EL (cell line): ENCODE results near the gene OGFOD3.
A peak's percentile ranks its signal among the peaks of the same experiment; 100 is the strongest.

Experiments used
- DNase-seq: peaks from one replicate; pipeline ENCODE4 v3.0.0-alpha.2; 2016

Gene OGFOD3

DNA sequence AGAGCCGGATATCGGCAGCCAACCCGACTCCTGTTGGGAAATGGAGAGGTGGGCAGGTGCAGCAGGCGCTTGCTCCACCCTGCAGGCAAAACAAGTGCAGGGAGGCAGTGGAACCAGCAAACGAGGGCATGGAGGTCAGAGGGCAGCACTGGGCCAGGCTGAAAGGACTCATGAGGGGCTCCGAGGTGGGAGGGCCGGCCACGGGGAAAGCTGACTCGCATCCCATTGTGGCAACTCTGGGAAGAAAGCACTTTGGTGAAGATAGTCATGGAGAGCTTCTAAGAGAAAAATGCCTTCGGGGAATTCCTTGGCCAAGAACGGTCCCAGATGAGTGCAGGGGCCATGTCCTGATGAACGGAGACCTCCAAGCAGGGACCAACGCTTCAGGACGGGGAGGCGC lies 27.7 kb upstream of the OGFOD3 start:
- DNase-seq, result no peak

DNA sequence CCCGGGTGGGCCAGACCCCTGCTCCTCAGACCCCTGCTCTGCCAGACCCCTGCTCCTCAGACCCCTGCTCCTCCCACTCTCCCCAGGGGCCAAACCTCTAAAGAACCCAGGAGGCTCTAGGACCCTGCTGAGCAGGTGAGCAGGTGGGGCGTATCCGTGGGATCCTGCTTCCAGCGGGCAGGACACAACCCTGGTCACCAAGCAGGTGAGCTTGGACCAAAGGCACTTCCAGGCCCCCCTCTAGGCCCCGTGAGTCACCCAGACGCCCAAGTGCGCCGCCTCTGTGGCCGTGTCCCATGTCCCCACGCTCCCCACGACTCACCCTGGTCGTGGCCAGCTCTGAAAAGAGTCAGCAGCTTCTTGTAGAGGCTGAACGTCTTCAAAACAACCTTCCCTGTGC lies 27.2 kb upstream of the OGFOD3 start:
- no peak for DNase-seq

DNA sequence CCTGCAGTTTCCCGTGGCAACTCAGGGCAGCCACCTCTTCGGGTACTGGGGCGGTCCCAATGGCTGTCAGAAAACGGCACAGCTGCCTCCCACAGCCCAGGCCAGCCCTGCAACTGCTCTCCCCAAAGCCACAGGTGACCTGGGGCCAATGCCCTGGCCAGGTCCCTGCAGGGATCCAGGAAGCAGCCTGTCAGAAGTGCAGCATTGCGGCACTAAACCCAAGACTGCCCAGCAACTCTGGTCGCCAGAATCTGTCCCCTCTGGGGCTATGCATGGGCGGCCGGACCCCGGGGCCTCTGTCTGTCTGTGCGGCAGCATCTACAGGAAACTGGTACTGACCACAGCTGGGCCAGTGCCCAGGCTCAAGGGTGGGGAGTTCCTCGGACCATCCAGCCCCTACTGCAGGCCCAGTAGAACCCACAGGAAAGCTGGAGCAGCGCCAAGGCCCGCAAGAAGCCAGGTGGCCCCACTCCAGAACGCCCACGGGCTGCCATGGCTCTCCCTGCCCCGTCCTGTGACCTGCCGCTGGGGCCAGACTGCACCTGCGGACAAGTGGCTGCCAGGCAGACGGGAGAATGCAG lies 26.6 kb upstream of the OGFOD3 start:
- no peak for DNase-seq

DNA sequence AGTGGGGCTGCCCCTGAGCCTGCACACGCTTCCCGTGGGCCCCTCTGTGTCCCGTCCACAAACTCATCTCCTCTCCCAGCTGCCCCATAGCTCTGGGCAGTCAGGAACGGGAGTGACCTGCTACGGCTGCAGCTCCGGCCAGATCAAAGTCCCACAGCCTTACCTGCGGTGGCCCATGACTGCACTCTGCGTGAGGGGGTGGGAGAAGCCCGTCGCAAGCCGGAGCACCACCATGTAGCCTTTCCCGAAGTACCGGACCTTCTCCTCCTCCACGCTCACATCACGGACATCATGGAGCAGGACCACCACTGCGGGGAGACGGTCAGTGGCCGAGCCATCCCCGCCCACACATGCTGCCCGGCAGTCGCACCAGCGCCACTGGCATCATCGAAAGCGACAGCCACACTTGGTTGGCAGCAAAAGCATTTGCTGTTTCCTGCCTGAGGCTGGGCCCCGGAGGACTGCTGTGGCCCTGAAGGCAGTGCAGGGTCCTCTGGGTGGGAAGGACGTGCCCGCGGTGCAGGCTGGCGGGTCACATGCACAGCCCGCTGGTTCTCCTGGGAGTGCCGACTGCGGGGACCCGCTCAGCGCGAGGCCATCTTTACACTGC lies 26.0 kb upstream of the OGFOD3 start:
- no peak for DNase-seq

DNA sequence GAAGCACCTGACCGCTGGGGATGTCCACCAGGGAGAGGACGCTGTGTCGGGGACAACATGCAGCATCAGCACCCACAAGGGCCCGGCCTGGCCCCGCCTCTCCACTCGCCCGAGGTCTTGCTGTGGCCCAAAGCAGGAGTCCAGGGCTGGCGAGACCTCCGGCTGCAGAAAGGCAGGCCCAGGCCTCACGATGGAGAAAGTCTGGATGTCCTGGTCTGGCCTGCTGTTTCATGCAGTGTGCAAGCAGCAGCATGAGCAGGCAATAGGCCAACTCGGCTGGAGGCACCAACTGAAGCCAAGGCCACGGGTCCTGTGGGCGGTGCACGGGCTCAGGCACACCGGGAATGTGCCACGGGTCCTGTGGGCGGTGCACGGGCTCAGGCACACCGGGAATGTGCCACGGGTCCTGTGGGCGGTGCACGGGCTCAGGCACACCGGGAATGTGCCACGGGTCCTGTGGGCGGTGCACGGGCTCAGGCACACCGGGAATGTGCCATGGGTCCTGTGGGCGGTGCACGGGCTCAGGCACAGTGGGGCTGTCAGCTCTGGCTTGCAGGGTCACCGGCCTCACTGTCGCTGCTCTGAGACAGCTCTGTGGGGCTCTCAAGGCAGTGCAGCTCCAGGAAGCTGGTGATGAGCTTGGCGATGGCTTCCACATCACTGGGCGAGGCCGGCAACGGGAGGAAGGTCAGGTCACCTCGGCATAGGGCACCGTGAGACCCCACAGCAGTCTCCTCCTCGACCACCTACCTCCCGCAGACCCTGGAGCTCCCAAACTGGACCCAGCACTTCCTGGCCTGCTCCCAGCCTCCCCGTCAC lies 25.3 kb upstream of the OGFOD3 start:
- DNase-seq, result no peak

DNA sequence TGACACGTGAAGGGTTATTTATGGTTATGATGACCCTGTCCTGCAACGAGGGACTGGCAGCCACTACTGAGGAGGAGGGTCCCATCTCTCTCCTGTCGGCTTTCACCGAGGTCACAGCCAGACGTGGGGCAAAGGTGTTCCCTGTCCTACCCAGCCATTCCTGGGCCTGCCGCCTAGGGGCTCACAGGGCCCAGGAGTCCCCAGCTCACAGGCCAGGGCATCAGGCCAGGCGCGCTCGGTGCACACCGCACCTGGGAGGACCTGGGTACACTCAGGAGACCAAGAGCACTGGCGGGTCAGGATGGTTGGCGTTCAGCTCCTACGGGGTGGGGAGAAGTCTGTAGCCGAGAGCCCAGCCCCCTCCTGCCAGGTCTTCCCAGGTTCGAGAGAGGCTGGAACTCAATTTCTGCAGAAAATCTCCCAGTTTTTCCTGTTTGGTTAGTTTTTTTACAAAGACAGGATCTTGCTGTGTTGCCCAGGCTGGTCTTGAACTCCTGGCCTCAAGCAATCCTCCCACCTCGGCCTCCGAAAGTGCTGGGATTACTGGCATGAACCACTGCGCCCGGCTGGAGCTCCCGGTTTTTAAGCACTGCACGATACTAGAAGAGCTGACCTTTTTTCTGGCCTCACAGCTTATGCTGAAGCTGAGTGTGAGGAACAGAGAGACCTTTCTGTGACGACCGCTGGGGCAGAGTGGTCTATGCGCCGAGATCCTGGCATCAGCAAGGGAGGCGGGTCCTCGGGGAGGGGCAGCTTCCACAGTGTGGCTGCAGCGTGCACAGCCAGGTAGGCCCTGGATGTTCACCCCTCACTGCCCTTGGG lies 24.5 kb upstream of the OGFOD3 start:
- no peak for DNase-seq

DNA sequence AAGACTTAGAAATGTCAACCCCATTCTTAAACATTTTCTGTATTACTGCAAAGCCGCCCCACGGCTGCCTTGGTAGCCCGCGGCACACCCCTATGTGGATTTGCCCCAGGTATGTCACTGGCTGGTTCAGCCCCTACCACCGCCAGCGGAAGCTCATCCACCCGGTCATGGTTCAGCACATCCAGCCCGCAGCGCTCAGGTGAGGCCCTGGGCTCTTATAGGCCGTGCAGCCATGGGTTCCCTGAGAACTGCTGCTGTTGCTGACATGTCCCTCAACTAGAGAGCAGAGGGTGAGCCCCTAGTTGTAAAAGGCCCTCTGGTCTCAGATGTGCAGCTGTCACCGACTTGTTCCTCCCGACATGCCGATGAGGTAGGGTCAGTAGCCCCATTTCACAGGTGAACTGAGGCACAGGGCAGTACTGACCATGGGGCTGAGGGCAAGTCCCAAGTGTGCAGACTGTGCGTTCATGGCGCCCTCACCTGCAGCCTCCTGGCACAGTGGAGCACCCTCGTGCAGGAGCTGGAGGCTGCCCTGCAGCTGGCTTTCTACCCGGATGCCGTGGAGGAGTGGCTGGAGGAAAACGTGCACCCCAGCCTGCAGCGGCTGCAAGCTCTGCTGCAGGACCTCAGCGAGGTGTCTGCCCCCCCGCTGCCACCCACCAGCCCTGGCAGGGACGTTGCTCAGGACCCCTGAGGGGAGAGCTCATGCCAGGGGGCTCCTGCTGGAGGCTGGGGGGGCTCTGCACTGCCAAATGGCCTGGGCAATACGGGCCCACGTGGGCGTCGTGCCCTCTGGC lies 23.5 kb upstream of the OGFOD3 start:
- DNase-seq, result no peak

DNA sequence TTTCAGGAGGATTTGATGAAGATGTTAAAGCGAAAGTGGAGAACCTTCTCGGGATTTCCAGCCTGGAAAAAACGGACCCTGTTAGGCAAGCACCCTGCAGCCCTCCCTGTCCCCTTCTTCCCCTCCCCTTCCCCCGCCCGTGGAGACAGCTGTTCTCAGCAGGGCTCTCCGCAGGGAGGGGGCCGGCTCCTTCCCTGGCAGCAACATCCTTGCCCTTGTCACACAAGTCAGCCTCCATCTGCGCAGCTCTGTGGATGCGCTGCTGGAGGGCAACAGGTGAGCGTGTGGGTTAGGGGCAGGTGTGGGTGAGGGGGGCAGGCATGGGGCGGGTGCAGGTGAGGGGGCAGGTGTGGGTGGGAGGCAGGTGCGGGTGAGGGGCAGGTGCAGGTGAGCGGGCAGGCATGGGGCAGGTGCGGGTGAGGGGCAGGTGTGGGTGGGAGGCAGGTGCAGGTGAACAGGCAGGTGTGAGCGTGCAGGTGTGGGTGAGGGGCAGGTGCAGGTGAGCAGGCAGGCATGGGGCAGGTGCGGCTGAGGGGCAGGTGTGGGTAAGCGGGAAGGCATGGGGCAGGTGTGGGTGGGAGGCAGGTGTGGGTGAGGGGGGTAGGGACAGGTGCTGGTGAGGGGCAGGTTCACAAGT lies 22.7 kb upstream of the OGFOD3 start:
- DNase-seq, result no peak

DNA sequence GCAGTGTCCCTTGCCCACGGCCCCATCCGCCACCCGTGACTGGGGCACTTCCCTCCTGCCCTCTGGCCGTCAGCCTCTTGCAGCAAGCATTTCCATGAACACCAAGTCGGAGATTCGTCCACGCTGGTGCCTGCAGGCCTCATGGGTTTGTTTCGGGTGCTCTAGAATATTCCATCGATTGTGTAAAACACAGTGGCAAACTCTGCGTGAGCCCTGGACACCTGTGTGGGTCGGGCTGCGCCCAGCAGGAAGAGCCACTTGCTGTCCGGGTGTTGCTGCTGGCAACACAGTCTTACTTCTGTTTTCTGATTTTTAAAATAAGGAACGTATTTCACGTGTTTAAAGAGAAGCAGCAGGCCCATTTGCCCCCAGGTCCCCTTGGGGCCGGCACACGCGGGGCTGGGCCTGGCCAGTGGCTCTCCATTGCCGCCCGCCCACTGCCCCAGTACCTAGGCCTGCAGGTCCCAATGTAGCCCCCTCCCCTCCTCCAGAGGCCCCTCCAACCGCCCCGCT lies 22.1 kb upstream of the OGFOD3 start:
- DNase-seq, result no peak

DNA sequence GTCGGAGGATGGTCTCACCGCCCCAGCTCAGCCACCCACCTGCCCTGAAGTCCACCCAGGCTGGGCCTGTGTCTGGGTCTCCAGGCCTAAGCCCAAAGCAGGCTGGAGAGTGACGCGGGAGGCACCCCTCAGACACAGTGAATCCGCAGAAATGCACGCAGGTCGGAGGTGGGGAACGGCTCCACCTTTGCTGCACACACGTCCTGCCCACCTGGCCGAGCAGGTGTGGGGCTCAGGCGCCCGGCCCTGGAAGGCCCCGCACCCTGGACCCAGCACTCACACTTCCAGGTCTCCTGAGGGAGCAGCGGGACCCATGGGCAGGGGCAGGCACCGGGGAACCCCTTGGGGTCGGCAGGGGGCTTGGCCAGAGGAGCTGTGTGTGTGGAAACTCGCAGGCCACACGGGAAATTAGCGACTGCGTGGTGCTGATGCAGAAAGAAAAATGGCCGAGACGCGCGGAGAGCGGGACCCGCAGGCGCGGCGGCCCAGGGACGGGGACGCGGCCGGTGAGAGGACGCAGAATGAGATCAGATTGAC lies 21.5 kb upstream of the OGFOD3 start:
- no peak for DNase-seq

DNA sequence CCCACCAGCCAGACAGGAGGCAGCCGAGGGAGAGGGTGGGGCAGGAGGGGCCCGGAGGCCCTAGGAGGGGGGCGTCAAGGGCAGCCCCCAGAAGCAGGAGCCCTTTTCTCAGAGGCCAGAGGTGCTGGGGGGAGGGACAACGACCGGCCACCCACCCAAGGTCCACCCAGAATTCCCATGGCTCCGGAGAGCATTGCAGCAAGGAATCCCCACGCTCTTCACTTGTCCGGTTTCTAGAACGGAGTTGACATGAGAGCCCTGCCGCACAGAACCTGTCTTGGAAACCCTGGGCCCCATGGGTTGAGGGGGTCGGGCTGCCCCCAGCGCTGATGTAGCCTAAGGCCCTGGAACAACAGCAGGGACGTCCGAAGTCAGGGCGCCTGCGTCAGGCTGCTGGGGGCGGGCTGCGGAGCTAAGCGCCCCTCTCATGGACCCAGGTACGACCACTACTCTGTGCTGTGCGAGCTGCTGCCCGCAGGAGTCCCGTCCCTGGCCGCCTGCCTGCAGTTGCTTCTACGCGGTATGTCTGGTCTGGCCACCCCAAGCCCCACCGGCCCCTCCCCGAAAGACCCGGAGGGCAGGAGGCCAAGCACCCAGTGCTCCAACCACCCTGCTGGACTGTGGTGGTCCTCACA lies 20.9 kb upstream of the OGFOD3 start:
- no peak for DNase-seq

DNA sequence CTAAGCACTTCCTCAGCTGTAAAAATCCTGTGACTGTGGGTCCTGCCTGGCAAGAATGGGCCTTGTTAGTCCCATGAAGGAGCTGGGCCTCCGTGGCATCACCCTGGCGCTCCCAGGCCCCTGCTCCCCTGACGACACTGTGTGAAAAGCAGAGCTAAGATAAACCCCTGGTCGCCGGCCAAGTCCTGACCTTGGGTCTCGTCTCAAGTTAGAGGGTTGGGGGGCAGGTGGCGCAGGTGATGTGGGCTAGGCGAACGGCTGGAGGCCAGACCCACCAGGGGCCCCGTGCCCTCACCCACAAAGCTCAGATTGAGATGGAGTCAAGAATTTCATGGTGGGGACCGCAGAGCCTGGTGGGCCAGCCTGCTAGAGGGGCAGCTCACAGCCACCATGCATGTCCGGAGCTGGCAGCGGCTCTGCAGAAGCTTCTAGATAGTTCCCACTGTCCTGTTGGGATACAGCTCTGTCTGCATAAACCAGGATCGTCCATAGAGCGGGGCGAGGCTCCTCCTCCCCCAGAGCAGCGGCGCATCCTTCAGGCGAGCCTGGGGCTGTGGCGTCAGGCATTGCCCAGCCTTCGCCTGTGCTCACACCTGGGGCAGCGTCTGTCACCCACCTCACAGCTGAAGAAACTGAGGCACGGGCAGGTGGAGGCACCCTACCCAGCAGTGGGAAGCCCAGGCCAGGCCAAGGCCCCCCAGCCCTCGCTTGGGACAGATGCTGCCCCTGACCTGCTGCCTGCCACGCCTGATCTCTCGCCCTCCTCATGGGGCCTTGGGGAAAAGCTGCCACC lies 20.2 kb upstream of the OGFOD3 start:
- no peak for DNase-seq

DNA sequence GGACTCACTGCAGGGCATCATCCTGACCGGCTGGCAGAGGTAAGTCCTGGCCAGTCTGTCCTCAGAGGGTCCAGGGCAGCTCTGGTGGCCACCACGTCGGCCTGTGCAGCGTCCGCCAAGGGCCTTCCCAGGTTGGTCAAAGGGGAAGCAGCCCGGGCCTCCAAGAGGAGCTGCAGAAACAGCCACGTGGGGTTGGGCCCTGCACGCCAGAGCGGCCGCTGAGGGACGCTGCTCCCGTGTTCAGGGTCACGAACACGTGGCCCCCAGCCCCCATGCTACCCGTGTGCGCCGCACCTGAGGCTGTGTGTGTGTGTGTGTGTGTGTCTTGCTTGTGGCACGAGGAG lies 18.9 kb upstream of the OGFOD3 start:
- no peak for DNase-seq

DNA sequence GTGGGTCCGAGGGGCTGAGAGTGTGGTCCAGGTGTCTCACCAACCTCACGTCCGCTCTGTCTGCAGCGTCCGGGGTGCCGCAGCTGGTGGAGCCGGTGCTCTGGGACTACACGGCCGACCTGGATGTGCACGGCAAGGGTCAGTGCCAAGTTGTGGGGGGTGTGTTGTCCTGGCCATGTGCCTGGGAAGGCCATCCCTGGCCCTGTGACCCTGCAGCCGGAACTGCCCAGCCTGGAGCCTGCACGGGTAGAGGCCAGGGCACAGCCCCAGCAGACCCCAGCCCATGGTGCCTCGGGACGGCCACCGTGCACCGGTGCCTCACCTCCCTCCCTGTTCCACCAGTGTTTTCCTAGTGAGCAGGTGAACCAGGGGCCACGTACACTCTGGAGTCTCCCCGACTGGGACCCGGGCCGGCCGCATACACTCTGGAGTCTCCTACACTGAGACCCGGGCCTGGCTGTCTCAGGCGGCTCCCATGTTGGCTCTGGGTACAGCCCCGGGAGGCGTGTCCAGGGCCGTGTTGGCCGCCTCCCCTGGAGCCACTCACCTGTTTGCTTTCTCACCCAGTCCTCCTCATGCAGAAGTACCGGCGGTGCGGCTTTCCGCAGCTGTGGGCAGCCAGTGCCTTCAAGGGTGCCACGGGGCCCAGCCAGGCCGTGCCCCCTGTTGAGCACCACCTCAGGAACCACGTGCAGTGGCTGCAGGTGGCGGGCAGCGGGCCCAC lies 18.4 kb upstream of the OGFOD3 start:
- no peak for DNase-seq

DNA sequence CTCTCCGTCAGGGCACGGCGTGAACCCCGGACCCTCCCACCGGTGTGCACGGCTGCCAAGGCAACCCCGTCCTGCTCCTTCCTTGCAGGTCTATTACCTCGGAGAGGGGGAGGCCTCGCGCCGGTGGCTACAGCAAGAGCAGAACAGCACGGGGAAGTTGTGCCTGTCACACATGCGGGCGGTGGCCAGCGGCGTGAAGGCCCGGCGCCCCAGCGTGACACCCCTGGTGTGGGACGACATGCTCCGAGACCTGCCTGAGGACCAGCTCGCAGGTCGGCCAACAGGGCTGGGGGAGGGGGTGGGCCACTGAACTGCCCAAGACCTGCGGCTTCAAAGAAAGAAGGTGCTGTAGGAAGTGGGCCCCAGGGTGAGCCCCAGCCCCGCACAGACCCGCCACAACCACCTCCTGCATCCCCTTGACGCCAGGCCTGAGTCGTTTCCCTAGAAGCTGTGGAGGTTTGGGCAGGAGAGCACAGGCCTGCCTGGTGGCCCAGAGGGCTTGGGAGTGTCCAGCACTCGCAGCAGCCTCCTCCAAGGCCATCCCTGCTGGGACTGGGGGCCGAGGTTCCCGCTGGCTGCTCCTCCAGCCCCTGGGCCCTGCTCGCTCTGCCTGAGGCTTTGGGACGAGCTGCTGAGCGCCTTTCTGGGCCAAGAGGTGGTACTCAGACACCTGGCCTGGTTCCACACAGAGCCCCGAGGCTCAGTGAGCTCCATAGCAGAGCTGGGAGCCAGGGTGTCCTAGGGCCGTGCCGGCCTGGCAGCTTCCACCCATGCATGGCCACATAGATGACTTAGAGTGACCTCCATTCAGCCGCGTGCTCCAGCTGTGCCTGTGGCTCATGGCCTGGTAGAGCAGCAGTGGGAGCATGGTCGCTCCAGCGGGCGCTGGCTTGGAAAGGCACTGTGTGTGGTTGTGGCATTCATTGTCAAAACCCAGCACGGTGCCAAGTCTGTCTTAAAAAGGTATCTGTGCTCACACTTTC lies 17.5 kb upstream of the OGFOD3 start:
- DNase-seq, result no peak

DNA sequence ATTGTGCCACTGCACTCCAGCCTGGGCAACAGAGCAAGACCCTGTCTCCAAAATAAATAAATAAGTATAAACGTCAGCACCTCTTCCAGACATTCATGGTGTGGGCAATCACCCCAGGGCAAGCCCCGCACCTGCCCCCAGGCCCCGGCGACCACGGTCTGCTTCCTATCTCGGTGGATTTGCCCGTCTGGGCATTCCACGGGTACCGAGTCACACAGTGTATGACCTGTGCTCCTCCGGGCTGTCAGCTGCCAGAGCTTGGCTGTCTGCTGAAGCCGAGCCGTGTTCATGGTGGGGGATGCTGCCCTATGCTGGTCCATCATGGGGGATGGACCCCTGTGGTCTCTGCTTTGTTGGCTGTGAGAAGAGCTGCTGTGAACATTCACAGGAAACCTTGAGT lies 16.7 kb upstream of the OGFOD3 start:
- peak; percentile 57 for DNase-seq

DNA sequence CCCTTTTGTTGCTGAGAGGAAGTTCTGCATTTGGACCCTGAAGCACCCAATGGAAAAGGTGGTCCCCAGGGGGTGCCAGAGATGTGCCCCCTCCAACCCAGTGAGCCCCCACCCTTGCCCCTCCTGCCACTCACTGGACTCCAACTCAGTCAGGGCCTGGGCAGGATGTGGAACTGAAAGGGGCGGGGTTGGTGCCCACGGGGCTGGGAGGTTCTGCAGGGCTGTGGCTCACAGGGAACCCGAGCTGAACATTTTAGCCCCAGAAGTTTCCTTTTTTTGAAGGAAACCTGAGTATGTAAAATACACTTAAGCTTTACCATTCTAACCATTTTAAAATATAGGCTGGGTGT lies 15.8 kb upstream of the OGFOD3 start:
- DNase-seq, result no peak

DNA sequence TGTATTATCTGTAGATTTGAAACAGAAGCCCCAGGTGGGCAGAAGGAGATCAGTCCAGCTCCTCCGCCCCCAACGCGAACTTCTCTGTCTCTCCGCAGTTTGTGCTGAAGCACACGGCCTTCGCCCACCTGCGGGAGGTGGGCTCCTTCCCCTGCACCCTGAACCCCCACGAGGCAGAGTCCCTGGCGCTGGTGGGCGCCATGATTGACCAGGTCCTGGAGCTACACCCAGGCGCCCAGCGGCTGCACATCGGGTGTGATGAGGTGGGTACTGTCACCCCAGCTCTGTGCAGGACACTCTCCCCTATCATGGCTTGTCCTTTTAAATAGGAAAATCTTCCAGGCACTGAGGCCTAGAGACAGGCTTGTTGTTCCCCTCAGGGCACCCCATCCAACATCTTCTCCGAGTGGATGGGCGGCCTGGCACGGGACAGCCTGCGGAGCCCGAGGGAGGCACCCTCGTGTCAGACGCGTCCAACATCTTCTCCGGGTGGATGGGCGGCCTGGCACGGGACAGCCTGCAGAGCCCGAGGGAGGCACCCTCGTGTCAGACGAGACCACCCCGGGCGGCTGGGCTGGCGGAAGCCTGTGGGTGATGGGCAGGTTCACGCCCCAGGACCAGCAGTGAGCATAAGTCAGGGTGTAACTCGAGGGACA lies 15.3 kb upstream of the OGFOD3 start:
- no peak for DNase-seq
